H9 (cell line): ENCODE results near the gene GALNT9. TPM values are rescaled to one million over a fixed set of nuclear protein-coding genes. Genes with fewer than 3 reads are reported as not detected.

Experiments
- DNase-seq: peaks from one replicate; pipeline ENCODE4 v3.0.0-alpha.2; 2017
- H2AFZ ChIP-seq: one replicate; pipeline ENCODE4 v1.6.1; 2013; ENCODE audit warnings: mild to moderate bottlenecking, low read length, control low read depth, moderate library complexity
- H2AK5ac ChIP-seq: 2 replicates; pipeline ENCODE4 v1.6.1; 2013; ENCODE audit warnings: low read length, control low read depth, mixed read lengths; ENCODE audit not compliant: insufficient read length
- H2BK120ac ChIP-seq: one replicate; pipeline ENCODE4 v1.6.1; 2013; ENCODE audit warnings: low read depth, mild to moderate bottlenecking, low read length, control low read depth, inconsistent platforms; ENCODE audit not compliant: poor library complexity, severe bottlenecking
- H2BK12ac ChIP-seq: 2 replicates; pipeline ENCODE4 v1.6.1; 2013; ENCODE audit warnings: low read length, control low read depth, mixed read lengths, low read depth; ENCODE audit not compliant: insufficient read length
- H2BK15ac ChIP-seq: 2 replicates; pipeline ENCODE4 v1.6.1; 2013; ENCODE audit warnings: low read depth, low read length, control low read depth
- H2BK20ac ChIP-seq: one replicate; pipeline ENCODE4 v1.6.1; 2013; ENCODE audit warnings: low read depth, mild to moderate bottlenecking, low read length, control low read depth, inconsistent platforms; ENCODE audit not compliant: poor library complexity, severe bottlenecking
- H2BK5ac ChIP-seq: 2 replicates; pipeline ENCODE4 v1.6.1; 2013; ENCODE audit warnings: low read length, control low read depth, mixed read lengths; ENCODE audit not compliant: insufficient read length
- H3K14ac ChIP-seq: 2 replicates; pipeline ENCODE4 v1.6.1; 2013; ENCODE audit warnings: low read length, control low read depth; ENCODE audit not compliant: insufficient read depth
- H3K18ac ChIP-seq: 2 replicates; pipeline ENCODE4 v1.6.1; 2013; ENCODE audit warnings: low read depth, mild to moderate bottlenecking, mixed read lengths, low read length, control low read depth; ENCODE audit not compliant: insufficient read length
- H3K23ac ChIP-seq: 2 replicates; pipeline ENCODE4 v1.6.1; 2013; ENCODE audit warnings: low read length, control low read depth, mixed read lengths, low read depth; ENCODE audit not compliant: insufficient read length
- H3K23me2 ChIP-seq: 2 replicates; pipeline ENCODE4 v1.6.1; 2013; ENCODE audit warnings: low read depth, mild to moderate bottlenecking, mixed read lengths, low read length, control low read depth; ENCODE audit not compliant: insufficient read length, poor library complexity, severe bottlenecking
- H3K27ac ChIP-seq: 2 replicates; pipeline ENCODE4 v1.5.1; 2013; ENCODE audit warnings: low read length, control low read depth, mixed read lengths, low read depth; ENCODE audit not compliant: insufficient read length
- H3K27me3 ChIP-seq: 2 replicates; pipeline ENCODE4 v1.6.1; 2013; ENCODE audit warnings: low read length, control low read depth, inconsistent platforms; ENCODE audit not compliant: insufficient read depth
- H3K4ac ChIP-seq: 2 replicates; pipeline ENCODE4 v1.6.1; 2013; ENCODE audit warnings: low read depth, mild to moderate bottlenecking, control low read depth, inconsistent platforms, low read length, moderate library complexity
- H3K4me1 ChIP-seq: 2 replicates; pipeline ENCODE4 v1.6.1; 2013; ENCODE audit warnings: low read length, control low read depth, inconsistent platforms; ENCODE audit not compliant: insufficient read depth
- H3K4me2 ChIP-seq: 2 replicates; pipeline ENCODE4 v1.6.1; 2013; ENCODE audit warnings: low read length, control low read depth, mixed read lengths; ENCODE audit not compliant: insufficient read length, insufficient read depth
- H3K56ac ChIP-seq: 2 replicates; pipeline ENCODE4 v1.6.1; 2013; ENCODE audit warnings: low read depth, mild to moderate bottlenecking, mixed read lengths, low read length, control low read depth; ENCODE audit not compliant: insufficient read length
- H3K79me1 ChIP-seq: 2 replicates; pipeline ENCODE4 v1.6.1; 2013; ENCODE audit warnings: low read depth, mild to moderate bottlenecking, moderate library complexity, low read length, control low read depth, inconsistent platforms; ENCODE audit not compliant: insufficient read depth, poor library complexity, severe bottlenecking
- H3K79me2 ChIP-seq: 2 replicates; pipeline ENCODE4 v1.6.1; 2013; ENCODE audit warnings: low read length, control low read depth, inconsistent platforms; ENCODE audit not compliant: insufficient read depth
- H3K9ac ChIP-seq: 2 replicates; pipeline ENCODE4 v1.6.1; 2013; ENCODE audit warnings: low read length, control low read depth, mixed read lengths; ENCODE audit not compliant: insufficient read length; ENCODE audit errors: extremely low read depth
- H3K9me3 ChIP-seq: one replicate; pipeline ENCODE4 v1.6.1; 2013; ENCODE audit warnings: low read depth, low read length, inconsistent platforms; ENCODE audit not compliant: control insufficient read depth
- H3T11ph ChIP-seq: one replicate; pipeline ENCODE4 v1.6.1; 2013; ENCODE audit warnings: mild to moderate bottlenecking, low read length, control low read depth, inconsistent platforms
- H4K20me1 ChIP-seq: one replicate; pipeline ENCODE4 v1.6.1; 2013; ENCODE audit not compliant: control insufficient read depth, insufficient read length, insufficient read depth
- H4K5ac ChIP-seq: 2 replicates; pipeline ENCODE4 v1.6.1; 2013; ENCODE audit warnings: low read depth, mild to moderate bottlenecking, mixed read lengths, low read length, control low read depth; ENCODE audit not compliant: insufficient read length
- H4K8ac ChIP-seq: replicated peaks from 2 replicates; pipeline ENCODE4 v1.6.1; 2013; ENCODE audit warnings: low read length, control low read depth, mixed read lengths, low read depth; ENCODE audit not compliant: insufficient read length
- H4K91ac ChIP-seq: 2 replicates; pipeline ENCODE4 v1.6.1; 2013; ENCODE audit warnings: low read depth, mild to moderate bottlenecking, moderate library complexity, mixed read lengths, low read length, control low read depth; ENCODE audit not compliant: insufficient read length
- H3K27ac Mint-ChIP-seq, 3 experiments: 2 replicates in 2 of 3; 3 replicates in 1 of 3; pipeline ENCODE4 v1.8.0; 2020 to 2021; ENCODE audit warnings: mixed read lengths in 3 of 3, mild to moderate bottlenecking in 1 of 3, moderate library complexity in 1 of 3
- H3K27me3 Mint-ChIP-seq: 2 replicates; pipeline ENCODE4 v1.8.0; 2021; ENCODE audit warnings: low read depth, mild to moderate bottlenecking, moderate library complexity, mixed read lengths
- H3K36me3 Mint-ChIP-seq, 3 experiments: 2 replicates in 2 of 3; 3 replicates in 1 of 3; pipeline ENCODE4 v1.8.0; 2020 to 2021; ENCODE audit warnings: low read depth in 3 of 3, mixed read lengths in 3 of 3; ENCODE audit not compliant: insufficient read depth in 1 of 3
- H3K4me1 Mint-ChIP-seq, 2 experiments: 2 replicates each; pipeline ENCODE4 v1.8.0; 2020; ENCODE audit warnings: mixed read lengths in 2 of 2
- H3K4me3 Mint-ChIP-seq, 2 experiments: 2 replicates in 1 of 2; 3 replicates in 1 of 2; pipeline ENCODE4 v1.8.0; 2020 to 2021; ENCODE audit warnings: mild to moderate bottlenecking in 2 of 2, mixed read lengths in 2 of 2, moderate library complexity in 1 of 2
- H3K9me3 Mint-ChIP-seq, 2 experiments: 2 replicates in 1 of 2; 3 replicates in 1 of 2; pipeline ENCODE4 v1.8.0; 2020; ENCODE audit warnings: mild to moderate bottlenecking in 2 of 2, mixed read lengths in 2 of 2, moderate library complexity in 1 of 2
- CTCF ChIP-seq: fragments of 200-600 bp; sonication (generic); conservative IDR thresholded peaks from 3 replicates; pipeline ENCODE4 v1.8.0; 2021; ENCODE audit warnings: antibody characterized with exemption, mild to moderate bottlenecking
- WGBS: extraction: QIAGEN DNeasy Blood & Tissue Kit; methylation state at CpG from one replicate; pipeline ENCODE4 v1.1.7; 2013; ENCODE audit warnings: missing lambda C conversion rate, low lambda C conversion rate, mixed read lengths; ENCODE audit not compliant: insufficient read length; ENCODE audit errors: extremely low coverage; 5-methylcytosine and 5-hydroxymethylcytosine counted together
- total RNA-seq: library from RNA; stranded (reverse); gene quantifications from 2 replicates; pipeline ENCODE4 v1.2.1, GENCODE V29; 2021

The GALNT9 gene
- total RNA-seq, 1 experiment from 2014 or later = 0.35 TPM

GRCh38 chr12:132182206-132182710 lies 147.1 kb downstream of the GALNT9 start:
- Mint-ChIP-seq H3K36me3 (no peaks in the 10 kb centered on the region; a peak in 1 of 7 replicates), H3K4me1 (peaks cover 8 to 9% of the 10 kb centered on the region in 2 experiments), H3K4me3 (no peak overlapping the region), H3K27me3 (peaks cover 91% of the 10 kb centered on the region), H3K27ac (no peak overlapping the region; a peak in 1 of 7 replicates), H3K9me3 (peaks cover 3 to 7% of the 10 kb centered on the region in 2 experiments; a peak in 2 of 5 replicates)
- H2AFZ ChIP-seq = no peak overlapping the region
- H4K20me1 ChIP-seq = peaks cover 3% of the 10 kb centered on the region
- H3K56ac ChIP-seq = no peak overlapping the region
- peaks cover 2% of the 10 kb centered on the region; the same call in 1 of the 2 replicates for H3K27me3 ChIP-seq
- no peaks in the 10 kb centered on the region for H3K79me2 ChIP-seq
- no peak overlapping the region for H2BK5ac ChIP-seq
- WGBS = no CpG with 5 or more reads among the region's 21 CpGs
- H3K4me2 ChIP-seq = no peak overlapping the region
- H3K23ac ChIP-seq = no peak overlapping the region
- no peak overlapping the region for H3K18ac ChIP-seq
- H4K8ac ChIP-seq = no peak overlapping the region
- H2AK5ac ChIP-seq = no peak overlapping the region
- no peak overlapping the region for H4K91ac ChIP-seq
- TF ChIP-seq CTCF = no peak
- no peaks in the 10 kb centered on the region for H3K23me2 ChIP-seq
- H4K5ac ChIP-seq = no peak overlapping the region
- no peak overlapping the region for H2BK12ac ChIP-seq
- DNase-seq = no peak
- H2BK20ac ChIP-seq = no peak overlapping the region
- H3K4me1 ChIP-seq = no peaks in the 10 kb centered on the region
- no peak overlapping the region for H2BK120ac ChIP-seq
- H2BK15ac ChIP-seq = no peak overlapping the region
- H3K4ac ChIP-seq = no peak overlapping the region
- no peak overlapping the region; the same call in 1 of the 2 replicates for H3K14ac ChIP-seq
- no peaks in the 10 kb centered on the region for H3K9me3 ChIP-seq
- no peak overlapping the region for H3K27ac ChIP-seq
- no peak overlapping the region for H3K9ac ChIP-seq
- no peak overlapping the region for H3T11ph ChIP-seq
- H3K79me1 ChIP-seq = no peaks in the 10 kb centered on the region
